Measurements from ENCODE around the gene TBC1D1. TPM values are rescaled to one million over a fixed set of nuclear protein-coding genes. Genes with fewer than 3 reads are reported as not detected.

Gene TBC1D1
- total RNA-seq, 1 experiment from 2014 or later: 42.6 TPM

DNA sequence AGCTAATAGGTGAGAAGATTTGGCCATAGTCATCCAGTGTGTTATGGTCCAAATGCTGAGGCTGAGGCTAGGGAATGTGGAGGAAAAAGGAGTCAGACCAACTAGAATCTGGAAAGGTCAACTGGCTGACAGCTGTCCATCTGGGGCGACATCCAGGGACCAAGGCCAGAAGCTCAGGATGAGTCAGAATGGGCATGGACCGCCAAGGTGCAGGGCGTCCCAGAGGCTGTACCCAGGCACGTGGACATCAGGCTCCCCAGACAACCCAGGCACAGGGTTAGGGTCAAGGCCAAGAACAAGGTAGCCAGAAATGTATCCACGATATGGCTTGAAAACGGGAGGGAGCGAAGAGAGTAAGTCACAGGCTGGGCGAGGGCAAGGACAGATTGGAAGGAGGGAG is 43.2 kb downstream of the TBC1D1 start:
- H3K27me3 ChIP-seq (replicated peaks; ENCODE audit: insufficient read depth, low read depth, low read length, poor library complexity): no peaks in the 10 kb centered on the region
- H3K4me1 ChIP-seq (ENCODE audit: insufficient read depth, low read length, poor library complexity, severe bottlenecking): no peaks in the 10 kb centered on the region
- no peak overlapping the region for H3K4me3 ChIP-seq (ENCODE audit: low read depth, low read length, poor library complexity, severe bottlenecking)
- no peaks in the 10 kb centered on the region for H3K36me3 ChIP-seq (ENCODE audit: insufficient read depth, low read length, poor library complexity, severe bottlenecking)
- no peaks in the 10 kb centered on the region for H3K9me3 ChIP-seq (ENCODE audit: low read depth, low read length, poor library complexity, severe bottlenecking)
- ChIA-PET CTCF (no interaction called here), POLR2A (ENCODE audit: low non-redundant PET) (no interaction called here)
- H3K27ac ChIP-seq (ENCODE audit: low read depth, low read length, poor library complexity, severe bottlenecking): no peak overlapping the region
- no TSS peak for BruUV-seq (replicated peaks)
- no peak for TF ChIP-seq CTCF (conservative IDR thresholded peaks at IDR 0.05; ENCODE audit: low read depth, low read length)
- TF ChIP-seq EZH2 (IDR thresholded peaks at IDR 0.05; ENCODE audit: borderline replicate concordance, low read depth, low read length, poor library complexity, severe bottlenecking): no peak
- intact Hi-C loops (cut with micrococcal nuclease; ENCODE audit: unreplicated experiment): no loop called here
- DNase-seq (ENCODE audit: low spot score): no peak

DNA sequence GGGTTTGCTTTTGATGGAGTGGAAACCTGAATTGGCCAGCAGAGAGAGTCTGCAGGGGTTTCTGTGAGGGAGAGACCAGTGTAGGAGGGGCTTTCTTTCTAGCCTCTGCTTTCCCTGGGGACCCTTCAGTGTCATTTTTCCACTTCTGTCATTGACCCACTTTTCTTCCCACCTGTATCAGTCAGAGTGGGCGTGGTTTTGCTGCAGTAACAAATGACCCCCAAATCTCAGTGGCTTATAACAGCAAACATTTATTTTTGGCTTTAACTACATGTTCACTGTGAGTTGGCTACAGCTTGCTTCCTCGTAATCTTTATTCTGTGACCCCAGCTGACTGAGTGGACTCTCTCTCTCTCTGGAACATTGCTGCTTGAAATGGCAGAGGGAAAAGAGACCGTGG is 43.7 kb downstream of the TBC1D1 start:
- no peak for DNase-seq (ENCODE audit: low spot score)
- intact Hi-C loops (cut with micrococcal nuclease; ENCODE audit: unreplicated experiment): no loop called here
- no peak overlapping the region for H3K4me3 ChIP-seq (ENCODE audit: low read depth, low read length, poor library complexity, severe bottlenecking)
- POLR2A ChIA-PET (ENCODE audit: low non-redundant PET): no interaction called here
- TF ChIP-seq EZH2 (IDR thresholded peaks at IDR 0.05; ENCODE audit: borderline replicate concordance, low read depth, low read length, poor library complexity, severe bottlenecking) (no peak), CTCF (conservative IDR thresholded peaks at IDR 0.05; ENCODE audit: low read depth, low read length) (no peak)
- BruUV-seq (replicated peaks): no TSS peak
- CTCF ChIA-PET: no interaction called here
- H3K27ac ChIP-seq (ENCODE audit: low read depth, low read length, poor library complexity, severe bottlenecking): no peak overlapping the region
- H3K9me3 ChIP-seq (ENCODE audit: low read depth, low read length, poor library complexity, severe bottlenecking): no peaks in the 10 kb centered on the region
- H3K36me3 ChIP-seq (ENCODE audit: insufficient read depth, low read length, poor library complexity, severe bottlenecking): no peaks in the 10 kb centered on the region
- no peaks in the 10 kb centered on the region for H3K27me3 ChIP-seq (replicated peaks; ENCODE audit: insufficient read depth, low read depth, low read length, poor library complexity)
- no peaks in the 10 kb centered on the region for H3K4me1 ChIP-seq (ENCODE audit: insufficient read depth, low read length, poor library complexity, severe bottlenecking)

DNA sequence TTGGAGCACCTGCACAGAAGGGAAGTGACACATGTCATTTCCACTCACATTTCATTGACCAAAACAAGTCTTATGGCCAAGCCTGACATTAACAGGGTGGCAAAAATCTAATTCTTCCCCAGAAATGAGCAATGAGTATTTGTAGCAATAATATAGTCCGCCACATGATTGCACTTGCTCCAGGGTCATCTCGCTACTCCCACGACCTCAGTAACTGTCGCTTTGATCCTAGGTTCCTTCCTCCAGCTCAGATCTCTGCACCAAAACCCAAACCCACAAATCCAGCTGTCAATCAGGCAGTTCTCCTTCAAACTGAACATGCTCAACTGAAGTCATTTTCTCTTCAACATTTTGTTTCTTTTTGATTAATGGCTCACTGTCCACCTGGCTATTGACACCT is 44.1 kb downstream of the TBC1D1 start:
- no TSS peak for BruUV-seq (replicated peaks)
- H3K4me1 ChIP-seq (ENCODE audit: insufficient read depth, low read length, poor library complexity, severe bottlenecking): no peaks in the 10 kb centered on the region
- H3K4me3 ChIP-seq (ENCODE audit: low read depth, low read length, poor library complexity, severe bottlenecking): no peak overlapping the region
- intact Hi-C loops (cut with micrococcal nuclease; ENCODE audit: unreplicated experiment): no loop called here
- H3K27me3 ChIP-seq (replicated peaks; ENCODE audit: insufficient read depth, low read depth, low read length, poor library complexity): no peaks in the 10 kb centered on the region
- TF ChIP-seq CTCF (conservative IDR thresholded peaks at IDR 0.05; ENCODE audit: low read depth, low read length): no peak
- TF ChIP-seq EZH2 (IDR thresholded peaks at IDR 0.05; ENCODE audit: borderline replicate concordance, low read depth, low read length, poor library complexity, severe bottlenecking): no peak
- H3K36me3 ChIP-seq (ENCODE audit: insufficient read depth, low read length, poor library complexity, severe bottlenecking): no peaks in the 10 kb centered on the region
- ChIA-PET CTCF (no interaction called here), POLR2A (ENCODE audit: low non-redundant PET) (no interaction called here)
- no peak for DNase-seq (ENCODE audit: low spot score)
- H3K27ac ChIP-seq (ENCODE audit: low read depth, low read length, poor library complexity, severe bottlenecking): no peak overlapping the region
- H3K9me3 ChIP-seq (ENCODE audit: low read depth, low read length, poor library complexity, severe bottlenecking): no peaks in the 10 kb centered on the region
